GM10266 (cell line): Measurements from ENCODE around the gene NOA1.
"Not testable (repeated sequence)": the region's sequence is repeated elsewhere in the genome, so short reads cannot be mapped to it uniquely, and the experiment has no call there.

Experiments used
- DNase-seq: peaks from one replicate; pipeline ENCODE4 v3.0.0; 2012; ENCODE audit errors: extremely low spot score
- CTCF ChIP-seq: IDR thresholded peaks from 2 replicates; pipeline ENCODE4 v1.5.1; 2012; ENCODE audit warnings: mild to moderate bottlenecking, low read depth; ENCODE audit not compliant: control insufficient read depth, insufficient read depth; ENCODE audit errors: missing control alignments

Gene NOA1

GRCh38 chr4:56959100-56959499, 18.3 kb downstream of the NOA1 start:
- no peak for TF ChIP-seq CTCF
- DNase-seq, result no peak

GRCh38 chr4:56958111-56958517, 19.3 kb downstream of the NOA1 start:
- DNase-seq, result no peak
- no peak for TF ChIP-seq CTCF

GRCh38 chr4:56953680-56954520, 23.5 kb downstream of the NOA1 start:
- DNase-seq, result no peak
- no peak for TF ChIP-seq CTCF

- TF ChIP-seq CTCF, result no peak
- DNase-seq, result no peak
Measured at GRCh38 chr4:56941403-56941802, 36.0 kb downstream of the NOA1 start.

GRCh38 chr4:56940971-56941370, 36.4 kb downstream of the NOA1 start:
- no peak for DNase-seq
- TF ChIP-seq CTCF, result no peak

GRCh38 chr4:56940403-56940802, 37.0 kb downstream of the NOA1 start:
- DNase-seq, result no peak
- no peak for TF ChIP-seq CTCF

GRCh38 chr4:56939826-56940225, 37.6 kb downstream of the NOA1 start:
- not testable (repeated sequence) for DNase-seq

GRCh38 chr4:56937262-56937661, 40.1 kb downstream of the NOA1 start:
- DNase-seq, result no peak
- no peak for TF ChIP-seq CTCF
